Astrocyte of the cerebellum (primary cell): ENCODE results near the gene NRAP.

ENCODE experiments used
- DNase-seq: peaks from one replicate; pipeline ENCODE4 v3.0.0-alpha.2; 2011; ENCODE audit warnings: low read depth
- H3K4me3 ChIP-seq: 2 replicates; pipeline ENCODE4 v1.5.1; 2011; ENCODE audit warnings: mild to moderate bottlenecking, low read depth, low read length, moderate library complexity
- CTCF ChIP-seq: IDR thresholded peaks from 2 replicates; pipeline ENCODE4 v1.5.1; 2012; ENCODE audit warnings: low read length, low read depth, moderate library complexity, mild to moderate bottlenecking; ENCODE audit errors: missing control alignments
- in situ Hi-C: cut with HindIII; loops from 2 replicates; pipeline ENCODE4 v1.10.0; 2017; ENCODE audit warnings: low sequenced_read_pairs

The NRAP gene

GRCh38 chr10:113620936-113621335, 42.9 kb downstream of the NRAP start:
- no peak for DNase-seq
- H3K4me3 ChIP-seq: no peak overlapping the region
- no peak for TF ChIP-seq CTCF
- in situ Hi-C loops: no loop called here

GRCh38 chr10:113620511-113620910, 43.3 kb downstream of the NRAP start:
- H3K4me3 ChIP-seq: no peak overlapping the region
- in situ Hi-C loops: no loop called here
- no peak for TF ChIP-seq CTCF
- DNase-seq: no peak

- TF ChIP-seq CTCF: no peak
- H3K4me3 ChIP-seq: no peak overlapping the region
- in situ Hi-C loops: no loop called here
- DNase-seq: no peak
These were observed 44.4 kb downstream of the NRAP start for GRCh38 chr10:113619401-113619800.

- H3K4me3 ChIP-seq: no peak overlapping the region
- in situ Hi-C loops: no loop called here
- no peak for DNase-seq
- no peak for TF ChIP-seq CTCF
These were observed 45.5 kb downstream of the NRAP start for GRCh38 chr10:113618338-113618737.

- DNase-seq: no peak
- H3K4me3 ChIP-seq: no peak overlapping the region
- no peak for TF ChIP-seq CTCF
- in situ Hi-C loops: no loop called here
These were observed 46.8 kb downstream of the NRAP start for GRCh38 chr10:113617086-113617485.

- no peak overlapping the region for H3K4me3 ChIP-seq
- TF ChIP-seq CTCF: peak; percentile 40
- in situ Hi-C loops: no loop called here
- no peak for DNase-seq
These were observed 47.4 kb downstream of the NRAP start for GRCh38 chr10:113616244-113617074.
